ENCODE results near the gene CREBL2.
"Not testable (repeated sequence)": the region's sequence is repeated elsewhere in the genome, so short reads cannot be mapped to it uniquely, and the experiment has no call there.

Gene CREBL2

DNA sequence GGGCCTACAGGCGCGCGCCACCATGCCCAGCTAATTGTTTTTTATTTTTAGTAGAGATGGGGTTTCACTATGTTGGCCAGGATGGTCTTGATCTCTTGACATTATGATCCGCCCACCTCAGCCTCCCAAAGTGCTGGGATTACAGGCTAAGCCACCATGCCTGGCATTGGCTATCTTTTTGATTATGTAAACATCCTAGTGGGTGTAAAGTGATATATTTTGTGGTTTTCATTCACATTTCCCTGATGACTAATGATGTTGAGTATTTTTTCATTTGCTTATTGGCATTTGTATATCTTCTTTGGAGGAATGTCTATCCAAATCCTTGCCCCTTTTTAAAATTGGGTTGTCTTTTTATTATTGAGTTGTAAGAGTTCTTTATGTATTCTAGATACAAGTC, 16.3 kb downstream of the CREBL2 start:
- in situ Hi-C loops (cut with MboI; ENCODE audit: low sequenced_read_pairs), result no loop called here

DNA sequence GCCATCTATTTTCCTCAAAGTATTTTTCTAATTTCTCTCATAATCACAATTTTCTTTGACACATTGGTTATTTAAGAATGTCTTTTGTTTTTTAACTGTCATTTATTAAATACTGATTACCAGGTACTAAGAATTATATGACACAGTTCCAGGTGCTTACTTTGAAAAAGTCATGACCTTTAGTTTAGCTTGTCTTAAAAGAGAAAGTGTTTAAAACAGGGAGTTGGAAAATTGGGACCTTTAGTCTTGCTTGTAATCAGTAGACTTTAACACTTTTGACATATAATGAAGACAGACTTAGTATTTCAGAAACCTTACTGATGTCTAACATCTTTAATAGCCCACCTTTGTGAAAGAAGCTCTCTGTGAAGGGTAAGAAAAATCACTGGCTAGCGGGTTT, 19.2 kb downstream of the CREBL2 start:
- in situ Hi-C loops (cut with MboI; ENCODE audit: low sequenced_read_pairs), result no loop called here

DNA sequence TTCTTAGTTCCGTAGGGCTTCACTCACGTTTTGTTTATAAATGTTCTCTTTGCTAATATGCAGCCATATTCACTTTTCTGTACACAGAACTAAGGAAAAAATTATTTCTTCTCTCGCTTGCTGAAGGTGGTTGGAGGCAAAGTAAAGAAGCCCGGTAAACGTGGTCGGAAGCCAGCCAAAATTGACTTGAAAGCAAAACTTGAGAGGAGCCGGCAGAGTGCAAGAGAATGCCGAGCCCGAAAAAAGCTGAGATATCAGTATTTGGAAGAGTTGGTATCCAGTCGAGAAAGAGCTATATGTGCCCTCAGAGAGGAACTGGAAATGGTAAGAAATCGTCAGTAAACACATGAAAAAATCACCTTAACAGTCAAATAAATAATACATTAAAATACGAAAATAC, 24.0 kb downstream of the CREBL2 start:
- in situ Hi-C loops (cut with MboI; ENCODE audit: low sequenced_read_pairs), result no loop called here

DNA sequence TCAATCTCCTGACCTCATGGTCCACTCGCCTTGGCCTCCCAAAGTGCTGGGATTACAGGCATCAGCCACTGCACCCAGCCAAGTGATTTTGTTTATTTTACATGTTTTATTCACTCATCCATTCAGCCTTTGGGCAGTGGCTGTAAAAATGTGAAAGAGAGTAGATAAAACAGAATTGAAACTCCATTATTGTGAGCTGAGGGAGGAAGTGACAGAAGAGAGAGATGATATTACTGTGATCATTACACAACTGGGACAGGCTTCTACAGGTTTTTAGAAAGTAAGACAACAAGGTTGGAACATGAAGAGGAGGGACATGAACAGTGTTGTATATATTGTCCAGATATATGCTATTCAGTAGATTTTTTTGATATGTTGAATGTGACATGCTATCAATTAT, 25.0 kb downstream of the CREBL2 start:
- in situ Hi-C loops (cut with MboI; ENCODE audit: low sequenced_read_pairs), result no loop called here

DNA sequence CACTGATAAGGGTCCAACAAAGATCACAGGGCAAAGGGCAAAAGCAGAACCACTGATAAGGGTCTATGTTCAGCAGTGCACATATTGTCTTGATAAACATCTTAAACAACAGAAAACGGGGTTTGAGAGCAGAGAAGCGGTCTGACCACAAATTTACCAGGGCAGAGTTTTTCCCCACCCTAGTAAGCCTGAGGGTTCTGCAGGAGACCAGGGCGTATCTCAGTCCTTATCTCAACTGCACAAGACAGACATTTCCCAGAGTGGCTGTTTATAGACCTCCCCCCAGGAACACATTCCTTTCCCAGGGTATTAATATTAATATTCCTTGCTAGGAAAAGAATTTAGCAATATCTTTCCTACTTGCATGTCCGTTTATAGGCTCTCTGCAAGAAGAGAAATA, 28.3 kb downstream of the CREBL2 start:
- in situ Hi-C loops (cut with MboI; ENCODE audit: low sequenced_read_pairs), result not testable (repeated sequence)

DNA sequence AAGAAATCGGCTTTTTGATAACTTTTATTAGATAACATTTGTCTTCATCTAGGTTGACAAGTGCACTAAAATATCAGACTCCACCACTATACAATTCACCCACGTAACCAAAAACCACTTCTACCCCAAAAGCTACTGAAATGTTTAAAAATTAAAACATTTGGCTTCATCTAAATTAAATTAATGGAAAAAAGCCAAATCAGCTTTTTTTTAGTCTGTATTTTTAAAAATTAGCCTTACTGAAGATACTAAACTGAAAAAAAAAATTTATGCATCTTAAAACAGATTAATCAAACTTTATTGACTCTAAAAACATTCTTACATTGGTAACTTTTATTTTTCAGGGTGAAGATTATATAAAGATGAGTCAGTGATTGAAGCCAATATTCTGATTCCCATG, 30.0 kb downstream of the CREBL2 start:
- in situ Hi-C loops (cut with MboI; ENCODE audit: low sequenced_read_pairs), result no loop called here

DNA sequence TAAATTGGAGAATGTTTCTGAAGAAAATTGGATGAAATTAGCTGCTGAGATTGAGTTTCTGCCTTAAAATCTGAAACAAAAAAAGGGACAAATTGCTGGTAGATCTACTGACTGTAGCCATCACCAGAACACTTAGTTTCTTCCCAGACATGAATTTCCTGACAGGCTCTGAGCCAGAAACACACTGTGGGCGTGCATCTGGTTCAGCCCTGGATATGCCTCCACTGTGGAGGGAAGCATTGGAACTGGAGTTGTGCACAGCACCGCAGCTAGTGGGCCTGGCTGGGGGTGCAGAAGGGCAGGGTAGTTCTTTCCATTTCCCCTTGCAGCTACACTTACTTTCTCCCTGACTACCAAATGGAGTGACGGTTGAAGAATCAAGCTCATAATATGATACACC, 31.2 kb downstream of the CREBL2 start:
- in situ Hi-C loops (cut with MboI; ENCODE audit: low sequenced_read_pairs), result no loop called here

DNA sequence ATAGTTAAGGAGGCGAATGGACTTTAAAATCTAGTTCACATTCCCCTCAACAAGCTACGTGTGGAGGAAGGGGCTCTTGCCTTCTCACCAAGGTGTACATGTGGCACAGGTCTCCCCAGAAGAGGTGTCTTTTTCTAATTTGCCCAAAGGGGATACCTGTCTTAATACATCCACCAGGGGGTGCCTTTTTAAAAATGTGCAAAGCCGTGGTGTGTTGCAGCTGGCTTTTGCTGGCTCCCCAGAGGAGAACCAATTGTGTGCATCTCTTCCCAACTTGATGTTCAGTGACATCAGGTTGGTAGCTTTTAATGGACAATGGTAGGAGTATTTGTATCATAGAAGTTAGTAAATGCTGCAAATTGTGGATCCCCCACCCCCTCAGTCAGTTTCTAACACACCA, 33.8 kb downstream of the CREBL2 start:
- in situ Hi-C loops (cut with MboI; ENCODE audit: low sequenced_read_pairs), result no loop called here

DNA sequence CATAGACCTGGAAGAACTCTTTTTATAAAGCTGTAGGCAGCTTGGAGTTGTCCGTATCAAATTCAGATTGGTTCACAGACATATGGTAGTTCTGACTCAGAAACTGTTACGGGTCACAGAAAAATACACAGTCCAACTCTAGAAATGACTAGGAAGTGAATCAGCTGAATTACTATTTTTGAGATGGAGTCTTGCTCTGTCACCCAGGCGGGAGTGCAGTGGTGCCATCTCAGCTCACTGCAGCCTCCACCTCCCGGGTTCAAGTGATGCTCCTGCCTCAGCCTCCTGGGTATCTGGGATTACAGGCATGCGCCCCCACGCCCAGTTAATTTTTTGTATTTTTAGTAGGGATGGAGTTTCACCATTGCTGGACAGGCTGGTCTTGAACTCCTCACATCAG, 34.3 kb downstream of the CREBL2 start:
- in situ Hi-C loops (cut with MboI; ENCODE audit: low sequenced_read_pairs), result not testable (repeated sequence)

DNA sequence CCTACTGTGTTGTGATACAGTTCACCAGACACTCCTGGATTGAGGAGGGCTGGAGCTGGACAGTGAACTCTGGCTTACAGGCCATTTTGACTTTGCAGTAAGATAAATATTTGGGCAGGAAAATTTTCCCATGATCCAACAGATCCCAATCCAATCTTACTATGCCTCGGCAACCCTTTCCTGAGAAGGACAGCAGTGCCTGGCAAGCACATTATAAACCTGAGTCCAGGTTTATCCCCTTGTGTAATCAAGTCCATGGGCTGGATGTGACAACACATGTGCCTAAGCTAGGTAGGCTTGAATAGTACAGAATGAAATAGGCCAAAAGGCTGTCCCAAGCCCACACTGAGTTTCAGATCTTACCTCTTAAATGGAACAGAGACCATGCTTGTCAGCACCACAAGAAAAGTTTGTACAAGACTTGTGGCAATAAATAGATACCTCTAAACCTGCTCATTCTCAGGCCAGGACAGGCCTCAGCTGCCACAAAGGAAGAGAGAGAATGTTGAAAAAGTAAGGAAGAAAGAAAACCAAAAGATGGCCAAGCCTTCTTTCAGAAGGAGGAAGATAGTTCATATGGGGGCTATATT, 34.9 kb downstream of the CREBL2 start:
- in situ Hi-C loops (cut with MboI; ENCODE audit: low sequenced_read_pairs), result no loop called here

DNA sequence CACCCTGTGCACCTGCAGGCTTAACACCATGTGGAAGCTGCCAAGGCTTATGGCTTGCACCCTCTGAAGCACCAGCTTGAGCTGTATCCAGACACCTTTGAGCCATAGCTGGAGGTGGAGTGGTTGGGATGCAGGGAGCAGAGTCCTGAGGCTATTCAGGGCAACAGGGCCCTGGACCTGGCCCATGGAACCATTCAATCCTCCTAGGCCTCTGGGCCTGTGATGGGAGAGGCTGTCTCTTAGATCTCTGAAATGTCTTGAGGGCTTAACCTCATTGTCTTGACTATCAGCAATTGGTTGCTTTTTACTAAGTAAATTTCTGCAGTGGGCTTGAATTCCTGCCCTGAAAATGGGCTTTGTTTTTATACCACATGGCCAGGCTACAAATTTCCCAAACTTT, 36.6 kb downstream of the CREBL2 start:
- in situ Hi-C loops (cut with MboI; ENCODE audit: low sequenced_read_pairs), result no loop called here

DNA sequence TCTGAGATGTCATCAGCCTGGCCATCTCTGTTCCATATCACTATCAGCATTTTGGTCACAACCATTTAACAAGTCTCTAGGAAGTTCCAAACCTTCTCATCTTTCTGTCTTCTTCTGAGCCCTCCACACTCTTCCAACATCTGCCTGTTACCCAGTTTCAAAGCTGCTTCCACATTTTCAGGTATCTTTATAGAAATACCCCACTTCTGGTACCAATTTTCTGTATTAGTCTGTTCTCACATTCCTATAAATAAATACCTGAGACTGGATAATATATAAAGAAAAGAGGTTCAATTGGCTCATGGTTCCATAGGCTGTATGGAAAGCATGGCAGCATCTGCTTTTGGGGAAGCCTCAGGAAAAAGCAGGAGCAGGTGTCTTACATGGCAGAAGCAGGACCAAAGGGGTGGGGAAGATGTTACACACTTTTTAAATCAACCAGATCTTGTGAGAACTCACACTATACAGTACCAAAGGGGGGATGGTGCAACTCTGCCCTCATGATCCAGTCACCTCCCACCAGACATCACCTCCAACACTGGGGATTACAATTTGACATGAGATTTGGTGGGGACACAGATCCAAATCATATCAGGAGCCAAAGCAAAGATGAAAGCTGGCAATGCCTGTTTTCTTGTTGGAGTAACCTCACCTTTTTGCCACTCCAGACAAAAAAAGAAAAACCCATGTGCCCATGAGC, 37.4 kb downstream of the CREBL2 start:
- in situ Hi-C loops (cut with MboI; ENCODE audit: low sequenced_read_pairs), result no loop called here

DNA sequence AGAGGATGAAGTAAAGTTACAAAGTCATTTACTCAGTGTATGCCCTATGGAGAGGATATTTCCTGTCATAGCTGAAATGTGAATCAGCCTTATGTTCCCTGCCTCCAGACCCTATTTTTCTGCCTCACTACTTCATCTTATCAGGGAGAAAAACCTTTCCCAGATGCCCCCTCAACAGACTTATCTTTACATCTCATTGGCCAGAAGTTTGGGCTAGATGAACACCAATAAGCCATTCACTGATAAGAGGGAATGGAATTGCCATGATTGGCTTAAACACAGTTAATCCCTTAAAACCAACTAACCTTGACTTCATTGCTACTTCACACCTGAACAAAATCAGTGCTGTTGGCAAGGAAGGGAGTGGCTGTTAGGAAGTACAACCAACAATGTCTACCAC, 40.1 kb downstream of the CREBL2 start:
- in situ Hi-C loops (cut with MboI; ENCODE audit: low sequenced_read_pairs), result no loop called here

DNA sequence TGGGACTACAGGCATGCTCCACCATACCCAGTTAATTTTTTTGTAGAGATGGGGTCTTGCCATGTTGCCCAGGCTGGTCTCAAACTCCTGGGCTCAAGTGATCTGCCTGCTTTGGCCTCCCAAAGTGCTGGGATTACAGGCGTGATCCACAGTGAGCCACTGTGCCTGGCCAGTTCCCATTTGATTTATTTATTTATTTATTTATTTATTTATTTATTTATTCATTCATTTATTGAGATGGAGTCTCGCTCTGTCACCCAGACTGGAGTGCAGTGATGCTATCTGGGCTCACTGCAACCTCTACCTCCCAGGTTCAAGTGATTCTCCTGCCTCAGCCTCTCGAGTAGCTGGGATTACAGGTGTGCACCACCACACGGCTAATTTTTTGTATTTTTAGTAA, 41.0 kb downstream of the CREBL2 start:
- in situ Hi-C loops (cut with MboI; ENCODE audit: low sequenced_read_pairs), result not testable (repeated sequence)

DNA sequence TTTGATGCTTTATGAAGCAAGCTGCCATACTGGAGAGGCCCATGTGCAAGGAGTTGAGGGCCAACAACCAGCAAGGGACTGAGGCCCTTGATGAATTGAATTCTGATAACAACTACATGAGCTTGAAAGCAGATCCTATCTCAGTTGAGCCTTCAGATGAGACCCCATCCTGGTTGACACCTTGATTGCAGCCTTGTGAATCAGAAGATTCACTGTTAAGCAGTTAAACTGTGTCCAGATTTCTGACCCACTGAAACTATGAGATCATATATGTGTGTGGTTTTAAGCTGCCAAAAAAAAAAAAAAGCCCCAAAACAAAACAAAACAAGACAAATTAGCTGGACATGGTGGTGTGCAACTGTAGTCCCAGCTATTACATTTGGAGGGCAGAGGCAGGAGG, 42.2 kb downstream of the CREBL2 start:
- in situ Hi-C loops (cut with MboI; ENCODE audit: low sequenced_read_pairs), result no loop called here

DNA sequence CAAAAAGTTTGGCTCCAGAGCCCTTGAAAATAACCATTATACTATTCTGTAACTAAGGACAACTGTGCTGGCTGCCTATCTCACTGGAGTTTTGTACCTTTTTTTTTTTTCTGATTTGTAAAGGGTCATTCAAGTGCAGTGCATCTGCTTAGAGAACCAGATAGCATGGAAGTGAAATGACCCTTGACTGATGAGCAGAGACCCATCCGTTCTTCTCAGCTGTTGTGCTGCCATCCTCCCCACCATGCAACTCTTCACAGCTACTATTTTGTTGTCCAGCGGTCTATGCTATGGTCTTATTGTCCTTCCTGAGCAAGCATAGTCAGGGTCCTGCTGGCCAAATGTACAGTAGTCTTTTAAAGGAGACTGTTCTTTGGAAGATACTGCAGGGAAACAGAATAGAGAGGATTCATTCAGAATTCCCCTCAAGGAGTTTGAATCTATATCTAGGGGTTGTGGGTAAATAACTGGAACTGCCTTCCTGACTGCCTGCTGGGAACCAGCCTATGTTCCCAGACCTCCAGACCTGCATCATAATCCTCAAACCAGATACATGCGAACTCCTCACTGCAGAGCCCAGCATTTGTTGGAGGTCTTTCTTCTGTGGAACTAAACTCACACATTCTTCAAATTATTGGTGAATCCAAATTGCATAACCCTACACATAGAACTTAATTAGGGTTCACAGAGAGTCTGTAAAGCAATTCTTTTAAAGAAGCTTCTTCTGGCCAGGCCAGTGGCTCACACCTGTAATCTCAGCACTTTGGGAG, 43.2 kb downstream of the CREBL2 start:
- in situ Hi-C loops (cut with MboI; ENCODE audit: low sequenced_read_pairs), result no loop called here

DNA sequence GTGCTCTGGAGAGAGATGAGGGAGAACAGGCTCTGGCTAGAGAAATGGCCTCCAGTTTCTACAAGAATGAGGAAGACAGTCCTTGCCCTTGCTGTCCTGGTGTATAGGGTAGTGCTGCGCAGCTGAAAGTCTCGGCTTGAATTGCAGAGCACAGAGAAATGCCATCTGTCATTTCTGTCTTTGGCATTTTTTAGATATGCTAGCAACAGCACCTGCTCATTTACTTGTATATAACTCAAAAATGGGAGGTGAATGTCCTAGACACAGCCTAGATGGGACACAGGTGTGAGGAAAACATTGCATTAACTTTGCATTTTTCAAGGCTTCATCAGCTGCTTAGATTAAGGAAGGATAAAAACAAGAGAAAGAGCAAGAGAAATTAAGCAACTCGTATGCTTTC, 48.5 kb downstream of the CREBL2 start:
- in situ Hi-C loops (cut with MboI; ENCODE audit: low sequenced_read_pairs), result no loop called here

DNA sequence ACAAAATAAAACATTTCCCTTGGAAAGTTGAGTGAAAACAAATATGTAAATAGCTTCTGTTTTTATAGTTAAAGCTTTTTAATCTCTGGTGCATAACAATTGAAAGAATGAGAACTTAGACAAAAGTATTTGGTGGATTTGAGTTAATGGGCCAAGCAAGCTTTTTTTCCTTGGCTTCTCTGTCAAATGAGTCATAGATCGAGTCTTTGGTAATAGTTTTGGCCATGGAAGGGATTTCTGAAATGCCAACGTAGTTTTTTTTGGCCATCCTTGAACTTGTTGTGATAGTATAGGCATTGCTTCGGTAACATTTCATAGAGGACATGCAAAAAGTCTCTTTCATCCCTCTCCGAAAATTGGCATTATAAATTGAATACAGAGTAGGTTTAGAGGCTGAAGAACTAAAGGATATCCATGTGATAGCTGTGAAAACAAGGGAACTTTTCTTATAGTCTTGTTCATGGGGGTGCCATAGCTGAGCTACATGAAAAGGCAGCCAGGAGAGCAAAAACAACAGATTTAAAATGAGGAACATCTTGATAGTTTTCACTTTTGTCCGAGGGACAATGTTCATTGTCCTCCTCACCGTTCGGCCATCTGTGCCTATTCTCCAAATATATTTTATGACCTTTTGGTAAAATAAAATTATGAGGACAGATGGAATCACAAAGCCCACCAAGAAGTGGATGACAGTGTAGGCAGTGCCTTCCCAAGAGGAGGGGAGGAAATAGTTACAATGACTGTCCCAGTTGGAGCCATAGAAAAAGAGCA, 49.6 kb downstream of the CREBL2 start:
- in situ Hi-C loops (cut with MboI; ENCODE audit: low sequenced_read_pairs), result no loop called here

DNA sequence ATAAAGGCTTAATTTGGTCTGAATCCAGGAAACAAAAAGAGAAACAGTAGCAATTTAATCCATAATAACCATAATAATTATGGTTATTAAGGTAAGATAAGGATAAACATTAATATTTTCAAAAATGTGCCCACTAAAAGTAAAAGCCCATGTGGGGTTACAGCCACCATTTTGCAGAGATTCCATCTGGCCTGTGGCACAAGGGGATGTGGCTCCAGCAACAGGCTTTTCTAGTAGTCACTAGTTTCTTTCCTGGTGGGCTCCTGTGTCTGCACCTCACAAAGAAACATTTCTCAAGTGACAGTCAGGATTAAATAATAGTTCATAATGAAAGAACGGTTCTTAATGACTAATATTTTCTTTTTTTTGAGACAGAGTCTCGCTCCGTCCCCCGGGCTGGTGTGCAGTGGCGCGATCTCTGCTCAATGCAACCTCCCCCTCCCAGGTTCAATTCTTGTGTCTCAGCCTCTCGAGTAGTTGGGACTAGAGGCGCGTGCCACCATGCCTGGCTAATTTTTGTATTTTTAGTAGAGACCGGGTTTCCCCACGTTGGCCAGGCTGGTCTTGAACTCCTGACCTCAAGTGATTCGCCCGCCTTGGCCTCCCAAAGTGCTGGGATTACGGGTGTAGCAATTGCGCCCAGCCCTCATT, 52.1 kb downstream of the CREBL2 start:
- in situ Hi-C loops (cut with MboI; ENCODE audit: low sequenced_read_pairs), result no loop called here

DNA sequence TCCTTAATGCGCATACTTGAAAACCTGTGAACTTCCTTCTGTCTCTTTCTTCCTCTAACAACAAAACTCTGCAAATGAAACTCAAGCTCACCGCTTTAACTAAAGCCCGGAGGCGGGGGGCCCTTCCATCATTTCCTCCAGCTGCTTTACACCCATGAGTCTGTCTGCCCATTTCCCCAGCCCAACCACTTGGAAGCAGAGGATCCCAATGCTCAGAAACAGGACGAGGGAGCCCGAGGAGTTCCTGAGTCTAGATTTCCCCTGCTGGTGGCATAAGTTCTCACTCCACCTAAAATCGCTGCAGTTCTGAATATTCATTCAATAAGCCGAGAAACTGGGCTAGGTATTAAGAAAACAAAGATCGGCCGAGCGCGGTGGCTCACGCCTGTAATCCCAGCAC, 53.5 kb downstream of the CREBL2 start:
- in situ Hi-C loops (cut with MboI; ENCODE audit: low sequenced_read_pairs), result no loop called here

DNA sequence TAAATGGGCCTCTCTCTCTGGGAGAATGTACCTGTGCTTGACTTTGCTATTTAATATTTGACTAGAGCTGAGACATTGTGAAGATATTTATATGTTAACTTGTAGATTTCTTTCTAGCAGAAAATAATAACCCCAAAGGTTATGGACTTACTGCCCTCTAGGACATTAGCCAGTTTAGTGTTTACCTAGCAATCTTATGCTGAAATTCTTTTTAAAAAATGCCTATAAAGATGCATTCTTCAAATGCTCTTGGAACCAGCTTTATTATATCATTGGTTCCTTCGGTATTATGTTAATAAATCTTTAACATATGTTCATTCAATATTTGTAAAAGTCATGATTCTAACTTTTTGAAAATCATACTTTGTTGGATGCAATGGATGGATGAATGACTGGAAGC, 56.3 kb downstream of the CREBL2 start:
- in situ Hi-C loops (cut with MboI; ENCODE audit: low sequenced_read_pairs), result no loop called here

All from HL-60/S4 treated with phorbol 12-myristate 13-acetate at 8.2 ng/mL for 4 days and 3 days (cell line).